HEK293 (cell line): ENCODE results near the gene LRRC10B.

Source experiments
- CTCF ChIA-PET: fragments of 350-600 bp; formaldehyde crosslinking; extraction: SDS; loops from one replicate; lab custom pipeline; 2021; ENCODE audit warnings: antibody characterized with exemption; lab: Yijun Ruan, JAX
- POLR2A ChIA-PET: fragments of 300-600 bp; formaldehyde crosslinking; extraction: SDS; loops from one replicate; lab custom pipeline; 2020; ENCODE audit warnings: antibody characterized with exemption, inconsistent platforms; lab: Yijun Ruan, JAX
- H3K27ac ChIP-seq: fragments of 200-500 bp; sonication (Bioruptor generic); 2 replicates; pipeline ENCODE4 v1.5.1; 2014; ENCODE audit warnings: low read depth, low read length, control low read depth, inconsistent platforms; ENCODE audit errors: extremely low read depth
- H3K36me3 ChIP-seq, 2 experiments: fragments of 200-500 bp in 1 of 2; sonication (Bioruptor generic) in 1 of 2; 1 replicate in 1 of 2; 2 replicates in 1 of 2; pipeline ENCODE4 v1.5.1; 2014 to 2017; ENCODE audit warnings: inconsistent platforms in 2 of 2, low read length in 2 of 2; ENCODE audit not compliant: control insufficient read depth in 2 of 2, insufficient read depth in 1 of 2
- H3K4me1 ChIP-seq: fragments of 200-500 bp; sonication (Bioruptor generic); 2 replicates; pipeline ENCODE4 v1.5.1; 2014; ENCODE audit warnings: mild to moderate bottlenecking, low read length, inconsistent platforms; ENCODE audit not compliant: control insufficient read depth, insufficient read depth
- H3K4me3 ChIP-seq: 2 replicates; pipeline ENCODE4 v1.5.1; 2011; ENCODE audit warnings: low read depth, mild to moderate bottlenecking, control low read depth, low read length, moderate library complexity
- H3K9me3 ChIP-seq: fragments of 200-500 bp; sonication (Bioruptor generic); 2 replicates; pipeline ENCODE4 v1.5.1; 2014; ENCODE audit warnings: low read depth, low read length, inconsistent platforms; ENCODE audit not compliant: control insufficient read depth, insufficient read depth
- GFI1B ChIP-seq: fragments of 450-650 bp; formaldehyde crosslinking; IDR thresholded peaks from 2 replicates; pipeline ENCODE4 v1.5.1; 2016; ENCODE audit warnings: missing biosample characterization, missing genetic modification characterization
- HIC1 ChIP-seq: fragments of 450-650 bp; formaldehyde crosslinking; IDR thresholded peaks from 2 replicates; pipeline ENCODE4 v1.5.1; 2016; ENCODE audit warnings: missing biosample characterization, missing genetic modification characterization
- KLF1 ChIP-seq: fragments of 450-650 bp; formaldehyde crosslinking; IDR thresholded peaks from 2 replicates; pipeline ENCODE4 v1.5.1; 2016; ENCODE audit warnings: missing biosample characterization, missing genetic modification characterization
- KLF16 ChIP-seq: fragments of 450-650 bp; formaldehyde crosslinking; IDR thresholded peaks from 2 replicates; pipeline ENCODE4 v1.5.1; 2017; ENCODE audit warnings: missing biosample characterization, missing genetic modification characterization
- PATZ1 ChIP-seq: fragments of 450-650 bp; formaldehyde crosslinking; IDR thresholded peaks from 2 replicates; pipeline ENCODE4 v1.5.1; 2016; ENCODE audit warnings: missing biosample characterization, missing genetic modification characterization
- SP7 ChIP-seq: fragments of 450-650 bp; formaldehyde crosslinking; IDR thresholded peaks from 2 replicates; pipeline ENCODE4 v1.5.1; 2016; ENCODE audit warnings: missing biosample characterization, missing genetic modification characterization
- ZBTB48 ChIP-seq: fragments of 450-650 bp; formaldehyde crosslinking; IDR thresholded peaks from 2 replicates; pipeline ENCODE4 v1.5.1; 2016; ENCODE audit warnings: missing biosample characterization, missing genetic modification characterization
- ZIC2 ChIP-seq: fragments of 450-650 bp; formaldehyde crosslinking; IDR thresholded peaks from 2 replicates; pipeline ENCODE4 v1.5.1; 2016; ENCODE audit warnings: missing biosample characterization, missing genetic modification characterization
- ZNF121 ChIP-seq: fragments of 450-650 bp; formaldehyde crosslinking; IDR thresholded peaks from 2 replicates; pipeline ENCODE4 v1.5.1; 2016; ENCODE audit warnings: missing biosample characterization, missing genetic modification characterization
- ZNF140 ChIP-seq: fragments of 450-650 bp; formaldehyde crosslinking; IDR thresholded peaks from 2 replicates; pipeline ENCODE4 v1.5.1; 2016; ENCODE audit warnings: missing biosample characterization, missing genetic modification characterization
- ZNF157 ChIP-seq: fragments of 450-650 bp; formaldehyde crosslinking; IDR thresholded peaks from 2 replicates; pipeline ENCODE4 v1.5.1; 2016; ENCODE audit warnings: missing biosample characterization, missing genetic modification characterization
- ZNF174 ChIP-seq: fragments of 450-650 bp; formaldehyde crosslinking; IDR thresholded peaks from 2 replicates; pipeline ENCODE4 v1.5.0; 2017; ENCODE audit warnings: missing biosample characterization, mild to moderate bottlenecking, missing genetic modification characterization
- ZNF473 ChIP-seq: fragments of 450-650 bp; formaldehyde crosslinking; IDR thresholded peaks from 2 replicates; pipeline ENCODE4 v1.5.1; 2017; ENCODE audit warnings: missing biosample characterization, missing genetic modification characterization
- ZNF561 ChIP-seq: fragments of 450-650 bp; IDR thresholded peaks from 2 replicates; pipeline ENCODE4 v1.5.1; 2018; ENCODE audit warnings: missing biosample characterization, missing genetic modification characterization, borderline replicate concordance
- ZNF624 ChIP-seq: fragments of 450-650 bp; formaldehyde crosslinking; IDR thresholded peaks from 2 replicates; pipeline ENCODE4 v1.5.1; 2017; ENCODE audit warnings: missing biosample characterization, missing genetic modification characterization
- ZNF677 ChIP-seq: fragments of 450-650 bp; IDR thresholded peaks from 2 replicates; pipeline ENCODE4 v1.5.0; 2018; ENCODE audit warnings: missing biosample characterization, mild to moderate bottlenecking, missing genetic modification characterization, moderate library complexity
- ZNF701 ChIP-seq: fragments of 450-650 bp; formaldehyde crosslinking; IDR thresholded peaks from 2 replicates; pipeline ENCODE4 v1.5.1; 2016; ENCODE audit warnings: missing biosample characterization, missing genetic modification characterization
- ZNF776 ChIP-seq: fragments of 450-650 bp; formaldehyde crosslinking; IDR thresholded peaks from 2 replicates; pipeline ENCODE4 v1.5.0; 2017; ENCODE audit warnings: missing biosample characterization, missing genetic modification characterization, borderline replicate concordance
- ZNF785 ChIP-seq: fragments of 450-650 bp; formaldehyde crosslinking; IDR thresholded peaks from 2 replicates; pipeline ENCODE4 v1.5.1; 2016; ENCODE audit warnings: missing biosample characterization, missing genetic modification characterization
- TF ChIP-seq, protein P1 (sequence below): fragments of 450-650 bp; formaldehyde crosslinking; IDR thresholded peaks from 2 replicates; pipeline ENCODE4 v1.5.1; 2016; ENCODE audit warnings: missing biosample characterization, missing genetic modification characterization
- TF ChIP-seq, protein P2 (sequence below): fragments of 450-650 bp; formaldehyde crosslinking; IDR thresholded peaks from 2 replicates; pipeline ENCODE4 v1.5.1; 2016; ENCODE audit warnings: missing biosample characterization, missing genetic modification characterization

LRRC10B gene

GRCh38 chr11:61509043-61510029, 787 bp downstream of the LRRC10B start (continued):
- TF ChIP-seq HIC1 (tag by site-specific recombination), result peak; percentile 51; the same call in 1 of the 2 replicates
- no peak for TF ChIP-seq ZNF785 (tag by site-specific recombination)
- TF ChIP-seq ZNF121 (tag by site-specific recombination), result no peak
- peak; percentile 27 for TF ChIP-seq KLF1 (tag by site-specific recombination)
- TF ChIP-seq, all 188 proteins: peak for 27

DNA sequence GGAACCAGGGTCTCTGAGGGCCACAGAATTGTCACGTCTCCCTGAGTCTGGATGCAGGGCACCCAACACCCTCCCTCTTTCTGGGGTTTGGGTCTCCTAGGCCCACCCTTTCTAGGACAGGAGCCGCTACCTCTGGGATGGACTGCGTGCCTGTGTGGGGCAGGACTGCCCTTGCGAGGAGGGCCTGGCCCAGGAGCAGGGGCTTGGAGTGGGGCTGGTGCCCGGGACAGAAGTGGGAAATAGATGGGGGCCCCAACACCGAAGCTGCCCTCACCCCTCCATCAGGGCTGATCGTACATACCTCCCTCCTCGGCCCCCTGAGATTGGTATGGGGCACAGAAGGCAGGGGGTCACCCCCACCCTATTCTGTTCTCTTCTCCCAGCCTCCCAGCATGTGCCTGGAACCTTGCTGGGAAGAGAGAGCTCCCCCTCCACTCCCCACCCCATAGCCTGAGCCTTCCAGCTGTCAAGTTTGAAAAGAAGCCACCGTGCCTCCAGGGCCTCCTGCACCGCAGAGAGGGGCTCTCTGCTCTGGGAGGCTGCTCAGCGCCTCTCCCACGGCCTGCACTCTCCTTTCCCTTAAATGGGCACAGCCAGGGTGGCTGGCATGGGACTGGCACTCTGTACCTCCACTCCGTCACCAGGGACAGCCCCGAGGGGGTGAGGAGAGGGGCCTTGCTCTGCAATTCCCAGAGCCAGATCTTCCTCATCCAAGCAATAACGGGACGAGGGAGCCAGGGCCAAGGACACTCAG, 1.8 kb downstream of the LRRC10B start:
- ChIA-PET POLR2A (no interaction called here), CTCF (interaction anchor here (0.6 to 17.2 kb wide), 8 partner anchors 11 to 223 kb away, joined by 3 to 325 read pairs (median 4); a partner anchor contains a TSS)
- no peaks in the 10 kb centered on the region for H3K9me3 ChIP-seq
- no peak overlapping the region for H3K27ac ChIP-seq
- no peaks in the 10 kb centered on the region for H3K36me3 ChIP-seq
- H3K4me1 ChIP-seq, result no peaks in the 10 kb centered on the region
- no peak for TF ChIP-seq GFI1B
- TF ChIP-seq ZNF677, result no peak
- no peak for TF ChIP-seq ZBTB48 (tag by site-specific recombination)
- TF ChIP-seq ZIC2 (tag by site-specific recombination), result peak; percentile 40; the same call in 1 of the 2 replicates
- no peak overlapping the region for H3K4me3 ChIP-seq

- TF ChIP-seq ZNF776 (tag by site-specific recombination) (no peak), KLF16 (no peak), ZNF174 (tag by site-specific recombination) (no peak), SP7 (tag by site-specific recombination) (no peak), KLF1 (tag by site-specific recombination) (no peak)
- TF ChIP-seq, protein P1, sequence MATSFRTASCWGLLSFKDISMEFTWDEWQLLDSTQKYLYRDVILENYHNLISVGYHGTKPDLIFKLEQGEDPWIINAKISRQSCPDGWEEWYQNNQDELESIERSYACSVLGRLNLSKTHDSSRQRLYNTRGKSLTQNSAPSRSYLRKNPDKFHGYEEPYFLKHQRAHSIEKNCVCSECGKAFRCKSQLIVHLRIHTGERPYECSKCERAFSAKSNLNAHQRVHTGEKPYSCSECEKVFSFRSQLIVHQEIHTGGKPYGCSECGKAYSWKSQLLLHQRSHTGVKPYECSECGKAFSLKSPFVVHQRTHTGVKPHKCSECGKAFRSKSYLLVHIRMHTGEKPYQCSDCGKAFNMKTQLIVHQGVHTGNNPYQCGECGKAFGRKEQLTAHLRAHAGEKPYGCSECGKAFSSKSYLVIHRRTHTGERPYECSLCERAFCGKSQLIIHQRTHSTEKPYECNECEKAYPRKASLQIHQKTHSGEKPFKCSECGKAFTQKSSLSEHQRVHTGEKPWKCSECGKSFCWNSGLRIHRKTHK (tag by site-specific recombination), result no peak
- no peak overlapping the region for H3K27ac ChIP-seq
- H3K36me3 ChIP-seq, result no peaks in the 10 kb centered on the region
- no peaks in the 10 kb centered on the region for H3K4me1 ChIP-seq
- ChIA-PET CTCF (interaction anchor here (1.5 to 17.2 kb wide), 3 partner anchors 21 to 65 kb away, joined by 5 to 325 read pairs (median 9); a partner anchor contains a TSS), POLR2A (no interaction called here)
- H3K9me3 ChIP-seq, result no peaks in the 10 kb centered on the region
- H3K4me3 ChIP-seq, result no peak overlapping the region
Observed at GRCh38 chr11:61510974-61511373, 2.4 kb downstream of the LRRC10B start.

GRCh38 chr11:61511383-61511782, 2.8 kb downstream of the LRRC10B start:
- ChIA-PET CTCF (interaction anchor here (0.8 to 17.2 kb wide), 4 partner anchors 12 to 65 kb away, joined by 4 to 325 read pairs (median 7); a partner anchor contains a TSS), POLR2A (no interaction called here)
- Histone ChIP-seq H3K36me3 (no peaks in the 10 kb centered on the region), H3K27ac (no peak overlapping the region), H3K4me1 (no peaks in the 10 kb centered on the region), H3K4me3 (no peak overlapping the region), H3K9me3 (no peaks in the 10 kb centered on the region)
- TF ChIP-seq ZNF624 (tag by site-specific recombination) (no peak), ZNF140 (tag by site-specific recombination) (no peak), ZNF473 (tag by site-specific recombination) (no peak), ZNF561 (no peak), PATZ1 (tag by site-specific recombination) (no peak), ZNF701 (tag by site-specific recombination) (no peak), ZNF157 (tag by site-specific recombination) (no peak)
- TF ChIP-seq, protein P2, sequence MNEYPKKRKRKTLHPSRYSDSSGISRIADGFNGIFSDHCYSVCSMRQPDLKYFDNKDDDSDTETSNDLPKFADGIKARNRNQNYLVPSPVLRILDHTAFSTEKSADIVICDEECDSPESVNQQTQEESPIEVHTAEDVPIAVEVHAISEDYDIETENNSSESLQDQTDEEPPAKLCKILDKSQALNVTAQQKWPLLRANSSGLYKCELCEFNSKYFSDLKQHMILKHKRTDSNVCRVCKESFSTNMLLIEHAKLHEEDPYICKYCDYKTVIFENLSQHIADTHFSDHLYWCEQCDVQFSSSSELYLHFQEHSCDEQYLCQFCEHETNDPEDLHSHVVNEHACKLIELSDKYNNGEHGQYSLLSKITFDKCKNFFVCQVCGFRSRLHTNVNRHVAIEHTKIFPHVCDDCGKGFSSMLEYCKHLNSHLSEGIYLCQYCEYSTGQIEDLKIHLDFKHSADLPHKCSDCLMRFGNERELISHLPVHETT (tag by site-specific recombination), result no peak
